Type B pancreatic cell (in vitro differentiated cells): ENCODE results near the gene OPRM1. TPM values are rescaled to one million over a fixed set of nuclear protein-coding genes. Genes with fewer than 3 reads are reported as not detected.

ENCODE experiments used
- DNase-seq: peaks from one replicate; pipeline ENCODE4 v3.0.0; 2021; ENCODE audit warnings: mixed read lengths; ENCODE audit not compliant: unreplicated experiment; ENCODE audit errors: extremely low spot score
- H3K27ac Mint-ChIP-seq: 2 replicates; pipeline ENCODE4 v1.8.0; 2021; ENCODE audit warnings: mild to moderate bottlenecking, mixed read lengths
- H3K27me3 Mint-ChIP-seq: 2 replicates; pipeline ENCODE4 v1.8.0; 2021; ENCODE audit warnings: mixed read lengths
- H3K36me3 Mint-ChIP-seq: 2 replicates; pipeline ENCODE4 v1.8.0; 2021; ENCODE audit warnings: mixed read lengths
- H3K4me1 Mint-ChIP-seq: one replicate; pipeline ENCODE4 v1.8.0; 2021; ENCODE audit warnings: mixed read lengths; ENCODE audit not compliant: unreplicated experiment
- H3K4me3 Mint-ChIP-seq: 2 replicates; pipeline ENCODE4 v1.8.0; 2021; ENCODE audit warnings: mild to moderate bottlenecking, mixed read lengths
- H3K9me3 Mint-ChIP-seq: 2 replicates; pipeline ENCODE4 v1.8.0; 2021; ENCODE audit warnings: mixed read lengths
- total RNA-seq: library from RNA; stranded (reverse); gene quantifications from 2 replicates; pipeline ENCODE4 v1.2.1, GENCODE V29; 2021; ENCODE audit warnings: low replicate concordance
- TF ChIP-seq, protein P1 (sequence below): fragments of 200-600 bp; sonication (generic); conservative IDR thresholded peaks from 2 replicates; pipeline ENCODE4 v1.5.0; 2021; ENCODE audit warnings: antibody characterized with exemption, mild to moderate bottlenecking

OPRM1 gene
- total RNA-seq, 1 donor from 2014 or later = not detected

GRCh38 chr6:154095571-154095970, 56.5 kb downstream of the OPRM1 start:
- Mint-ChIP-seq H3K27me3 (no peaks in the 10 kb centered on the region), H3K4me1 (no peaks in the 10 kb centered on the region), H3K27ac (no peak overlapping the region), H3K36me3 (no peaks in the 10 kb centered on the region), H3K4me3 (no peak overlapping the region), H3K9me3 (no peaks in the 10 kb centered on the region)
- DNase-seq = no peak
- TF ChIP-seq, protein P1, sequence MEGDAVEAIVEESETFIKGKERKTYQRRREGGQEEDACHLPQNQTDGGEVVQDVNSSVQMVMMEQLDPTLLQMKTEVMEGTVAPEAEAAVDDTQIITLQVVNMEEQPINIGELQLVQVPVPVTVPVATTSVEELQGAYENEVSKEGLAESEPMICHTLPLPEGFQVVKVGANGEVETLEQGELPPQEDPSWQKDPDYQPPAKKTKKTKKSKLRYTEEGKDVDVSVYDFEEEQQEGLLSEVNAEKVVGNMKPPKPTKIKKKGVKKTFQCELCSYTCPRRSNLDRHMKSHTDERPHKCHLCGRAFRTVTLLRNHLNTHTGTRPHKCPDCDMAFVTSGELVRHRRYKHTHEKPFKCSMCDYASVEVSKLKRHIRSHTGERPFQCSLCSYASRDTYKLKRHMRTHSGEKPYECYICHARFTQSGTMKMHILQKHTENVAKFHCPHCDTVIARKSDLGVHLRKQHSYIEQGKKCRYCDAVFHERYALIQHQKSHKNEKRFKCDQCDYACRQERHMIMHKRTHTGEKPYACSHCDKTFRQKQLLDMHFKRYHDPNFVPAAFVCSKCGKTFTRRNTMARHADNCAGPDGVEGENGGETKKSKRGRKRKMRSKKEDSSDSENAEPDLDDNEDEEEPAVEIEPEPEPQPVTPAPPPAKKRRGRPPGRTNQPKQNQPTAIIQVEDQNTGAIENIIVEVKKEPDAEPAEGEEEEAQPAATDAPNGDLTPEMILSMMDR = no peak

DNA sequence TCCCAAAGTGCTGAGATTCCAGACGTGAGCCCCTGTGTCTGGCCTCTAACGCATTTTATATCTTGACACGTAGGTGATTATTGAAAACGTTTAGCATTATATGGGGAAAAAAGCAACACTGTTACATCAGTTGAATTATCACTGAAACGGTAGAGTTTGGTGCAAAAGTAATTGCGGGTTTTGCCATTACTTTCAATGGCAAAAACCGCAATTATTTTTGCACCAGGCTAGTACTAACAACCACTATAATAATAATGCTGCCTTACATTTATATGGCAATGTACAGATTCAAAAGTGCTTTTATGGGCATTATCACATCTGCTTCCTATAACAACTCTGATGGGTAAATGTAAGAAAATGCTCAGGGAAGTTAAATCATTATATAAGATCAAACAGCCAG, 57.3 kb downstream of the OPRM1 start:
- Mint-ChIP-seq H3K27ac (no peak overlapping the region), H3K4me3 (no peak overlapping the region), H3K9me3 (no peaks in the 10 kb centered on the region), H3K36me3 (no peaks in the 10 kb centered on the region), H3K4me1 (no peaks in the 10 kb centered on the region), H3K27me3 (no peaks in the 10 kb centered on the region)
- TF ChIP-seq, protein P1 = no peak
- DNase-seq = no peak

DNA sequence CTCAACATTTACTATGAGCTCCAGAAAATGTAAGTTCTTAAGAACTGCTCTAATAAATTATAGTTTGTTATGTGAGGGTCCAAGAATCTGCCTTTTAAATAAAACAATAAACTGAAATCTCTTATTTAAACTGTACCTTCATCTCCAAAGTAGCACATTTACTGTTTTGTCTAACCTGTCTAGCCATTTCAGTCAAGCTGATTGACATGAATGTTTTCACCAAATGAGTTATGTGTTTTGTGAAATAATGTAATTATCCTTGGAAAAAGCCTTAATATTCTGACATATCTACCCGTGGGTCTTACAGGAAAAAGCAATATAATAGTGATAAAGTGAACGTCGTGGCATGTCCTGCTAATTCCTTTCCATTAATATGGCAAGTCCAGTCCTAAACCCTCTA, 57.8 kb downstream of the OPRM1 start:
- TF ChIP-seq, protein P1 = no peak
- no peaks in the 10 kb centered on the region for H3K4me1 Mint-ChIP-seq
- no peaks in the 10 kb centered on the region for H3K9me3 Mint-ChIP-seq
- no peaks in the 10 kb centered on the region for H3K36me3 Mint-ChIP-seq
- H3K4me3 Mint-ChIP-seq = no peak overlapping the region
- H3K27me3 Mint-ChIP-seq = no peaks in the 10 kb centered on the region
- H3K27ac Mint-ChIP-seq = no peak overlapping the region
- no peak for DNase-seq

DNA sequence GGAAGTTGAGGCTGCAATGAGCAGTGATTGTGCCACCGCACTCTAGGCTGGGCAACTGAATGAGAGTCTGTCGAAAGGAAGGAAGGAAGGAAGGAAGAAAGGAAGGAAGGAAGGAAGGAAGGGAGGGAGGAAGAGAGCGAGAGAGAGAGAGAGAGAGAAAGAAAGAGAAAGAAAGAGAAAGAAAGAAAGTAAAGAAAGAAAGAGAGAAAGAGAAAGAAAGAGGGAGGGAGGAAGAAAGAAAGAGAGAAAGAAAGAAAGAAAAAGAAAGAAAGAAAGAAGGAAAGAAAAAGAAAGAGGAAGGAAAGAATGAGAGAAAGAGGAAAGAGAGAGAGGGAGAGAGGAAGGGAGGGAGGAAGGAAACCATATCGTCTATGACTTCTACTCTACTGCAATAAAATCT, 60.2 kb downstream of the OPRM1 start:
- Mint-ChIP-seq H3K9me3 (no peaks in the 10 kb centered on the region), H3K27me3 (no peaks in the 10 kb centered on the region), H3K4me3 (no peak overlapping the region), H3K4me1 (no peaks in the 10 kb centered on the region), H3K36me3 (no peaks in the 10 kb centered on the region), H3K27ac (no peak overlapping the region)
- no peak for DNase-seq
- TF ChIP-seq, protein P1 = no peak

DNA sequence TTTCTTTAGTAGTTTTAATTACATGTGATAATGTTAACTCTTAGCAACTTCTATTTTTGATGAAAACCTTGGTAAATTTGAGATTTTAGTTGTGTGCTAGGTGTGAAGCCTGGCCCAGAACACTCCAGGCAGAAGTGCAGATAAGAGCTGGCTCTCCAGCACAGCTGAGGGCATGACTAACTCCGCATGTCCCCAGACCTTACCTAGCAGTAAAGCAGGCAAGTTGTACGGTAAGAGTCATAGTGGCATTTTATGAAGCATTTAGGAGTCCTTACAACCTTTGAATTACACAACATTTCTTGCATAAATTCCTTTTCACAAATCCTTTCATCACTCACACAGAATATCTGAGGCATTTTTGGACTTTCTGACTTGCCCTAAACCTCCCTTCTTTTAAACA, 67.2 kb downstream of the OPRM1 start:
- Mint-ChIP-seq H3K27me3 (no peaks in the 10 kb centered on the region), H3K9me3 (no peaks in the 10 kb centered on the region), H3K4me1 (no peaks in the 10 kb centered on the region), H3K36me3 (no peaks in the 10 kb centered on the region), H3K27ac (no peak overlapping the region), H3K4me3 (no peak overlapping the region)
- no peak for DNase-seq
- TF ChIP-seq, protein P1 = no peak

- peaks cover 3% of the 10 kb centered on the region for H3K27me3 Mint-ChIP-seq
- H3K9me3 Mint-ChIP-seq = no peaks in the 10 kb centered on the region
- TF ChIP-seq, protein P1 = no peak
- H3K36me3 Mint-ChIP-seq = no peaks in the 10 kb centered on the region
- DNase-seq = no peak
- no peaks in the 10 kb centered on the region for H3K4me1 Mint-ChIP-seq
- no peak overlapping the region for H3K27ac Mint-ChIP-seq
- H3K4me3 Mint-ChIP-seq = no peak overlapping the region
These were observed 72.0 kb downstream of the OPRM1 start for GRCh38 chr6:154111025-154111424.
